ENCODE measurements around the gene CST7.

CST7 gene

DNA sequence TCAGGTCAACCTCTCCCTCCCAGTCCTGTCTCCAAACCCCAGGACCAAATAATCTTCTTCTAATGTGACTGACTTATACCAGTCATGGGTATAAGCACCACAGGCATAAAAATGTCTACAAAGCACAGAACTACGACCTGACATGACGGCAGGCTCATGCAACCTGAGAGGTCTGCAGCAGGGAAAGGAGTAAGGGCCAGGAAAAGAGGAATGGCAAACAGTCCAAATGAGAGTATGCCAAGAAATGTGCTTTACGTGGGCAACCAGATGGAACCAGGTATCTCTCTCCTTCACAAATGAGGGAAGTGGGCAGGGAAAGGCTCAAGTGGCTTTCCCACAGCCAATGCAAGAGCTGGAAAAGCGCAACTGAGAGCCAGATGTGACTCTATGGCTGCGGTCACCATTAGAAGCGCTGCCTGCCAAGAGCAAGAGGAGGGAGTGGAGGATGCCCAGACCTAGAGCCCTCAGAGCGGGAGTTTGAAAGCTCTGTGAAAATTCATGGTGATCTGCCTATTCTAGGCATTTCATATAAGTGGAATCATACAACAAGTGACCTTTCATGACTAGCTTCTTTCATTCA is 37.5 kb downstream of the CST7 start:
- no peak overlapping the region for H3K9ac ChIP-seq (ENCODE audit: low read depth, low read length)
- H3K9me3 ChIP-seq (ENCODE audit: control insufficient read depth, insufficient read depth, low read length), result no peaks in the 10 kb centered on the region
- peaks cover 4% of the 10 kb centered on the region for H3K4me1 ChIP-seq (ENCODE audit: control insufficient read depth, insufficient read depth, low read length)
- peaks cover 4% of the 10 kb centered on the region for H3K36me3 ChIP-seq (ENCODE audit: control insufficient read depth, insufficient read depth, low read length)
- H3K4me3 ChIP-seq (ENCODE audit: low read depth, low read length), result no peak overlapping the region
- no peaks in the 10 kb centered on the region for H3K27me3 ChIP-seq (ENCODE audit: control insufficient read depth, insufficient read depth, low read length)

DNA sequence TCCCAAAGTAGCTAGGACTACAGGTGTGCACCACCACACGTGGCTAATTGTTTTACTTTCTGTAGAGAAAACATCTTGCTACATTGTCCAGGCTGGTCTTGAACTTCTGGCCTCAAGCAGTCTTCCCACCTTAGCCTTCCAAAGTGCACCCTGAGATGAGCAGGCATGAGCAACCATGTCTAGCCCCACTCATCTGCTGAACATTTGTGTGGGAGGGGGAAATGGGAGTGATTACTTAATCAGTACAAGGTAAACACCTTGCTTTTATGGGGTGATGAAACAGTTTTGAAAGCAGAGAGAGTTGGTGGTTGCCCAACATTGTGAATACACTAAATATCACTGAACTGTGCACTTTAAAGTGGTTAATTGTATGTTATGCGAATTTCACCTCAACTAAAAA is 38.2 kb downstream of the CST7 start:
- H3K4me1 ChIP-seq (ENCODE audit: control insufficient read depth, insufficient read depth, low read length), result peaks cover 4% of the 10 kb centered on the region

DNA sequence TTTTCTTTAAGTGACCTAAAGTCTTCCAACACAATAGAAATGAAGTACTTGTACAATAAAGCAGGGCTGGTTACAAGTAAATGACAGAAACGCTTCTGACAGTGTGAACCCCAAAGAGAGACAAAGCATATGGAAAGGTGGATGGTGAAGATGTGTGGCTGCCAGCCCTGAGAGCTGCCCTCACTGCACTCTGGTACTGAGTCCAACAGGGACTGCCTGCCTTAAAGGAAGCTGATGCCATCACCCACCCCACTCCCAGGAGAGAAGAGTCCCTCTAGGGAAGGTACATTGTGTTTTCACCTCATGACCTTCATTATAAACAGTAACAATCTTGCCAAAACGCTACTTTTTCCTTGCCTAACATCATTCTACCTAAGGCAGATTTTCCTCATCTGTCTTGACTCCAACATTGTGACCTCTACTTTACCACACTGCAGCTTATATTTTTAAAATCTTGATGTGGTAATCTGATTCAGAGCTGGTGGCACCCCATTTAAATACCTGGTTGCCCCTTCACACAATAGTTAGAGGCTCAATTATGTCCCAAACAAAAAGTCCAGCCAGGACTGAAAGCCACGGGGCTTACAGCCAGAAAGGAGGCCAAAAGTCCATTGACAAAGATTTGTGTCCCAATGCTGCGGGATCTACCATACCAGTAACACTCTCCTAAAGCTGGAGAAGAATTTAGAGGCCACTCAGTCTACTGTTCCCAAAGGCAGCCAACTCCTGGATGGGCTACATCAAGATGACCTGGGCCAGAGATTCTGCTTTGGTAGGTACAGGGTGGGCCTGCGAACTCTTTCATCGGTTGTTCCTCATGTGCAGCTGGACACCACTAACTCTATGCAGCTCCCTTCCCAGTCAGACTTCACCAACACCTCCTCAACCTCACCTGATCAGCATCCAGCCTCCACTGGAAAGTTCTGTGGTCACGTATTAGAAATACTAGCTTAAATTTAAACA is 39.1 kb downstream of the CST7 start:
- Histone ChIP-seq H3K9me3 (ENCODE audit: control insufficient read depth, insufficient read depth, low read length) (no peaks in the 10 kb centered on the region), H3K27me3 (ENCODE audit: control insufficient read depth, insufficient read depth, low read length) (no peaks in the 10 kb centered on the region), H3K36me3 (ENCODE audit: control insufficient read depth, insufficient read depth, low read length) (no peaks in the 10 kb centered on the region), H3K9ac (ENCODE audit: low read depth, low read length) (no peak overlapping the region), H3K4me3 (ENCODE audit: low read depth, low read length) (no peak overlapping the region), H3K4me1 (ENCODE audit: control insufficient read depth, insufficient read depth, low read length) (peaks cover 4% of the 10 kb centered on the region)

More for the DNA sequence above, 38.2 kb downstream of the CST7 start:
- H3K27me3 ChIP-seq (ENCODE audit: control insufficient read depth, insufficient read depth, low read length), result no peaks in the 10 kb centered on the region
- H3K36me3 ChIP-seq (ENCODE audit: control insufficient read depth, insufficient read depth, low read length), result no peaks in the 10 kb centered on the region
- no peak overlapping the region for H3K4me3 ChIP-seq (ENCODE audit: low read depth, low read length)
- H3K9me3 ChIP-seq (ENCODE audit: control insufficient read depth, insufficient read depth, low read length), result no peaks in the 10 kb centered on the region
- no peak overlapping the region for H3K9ac ChIP-seq (ENCODE audit: low read depth, low read length)

DNA sequence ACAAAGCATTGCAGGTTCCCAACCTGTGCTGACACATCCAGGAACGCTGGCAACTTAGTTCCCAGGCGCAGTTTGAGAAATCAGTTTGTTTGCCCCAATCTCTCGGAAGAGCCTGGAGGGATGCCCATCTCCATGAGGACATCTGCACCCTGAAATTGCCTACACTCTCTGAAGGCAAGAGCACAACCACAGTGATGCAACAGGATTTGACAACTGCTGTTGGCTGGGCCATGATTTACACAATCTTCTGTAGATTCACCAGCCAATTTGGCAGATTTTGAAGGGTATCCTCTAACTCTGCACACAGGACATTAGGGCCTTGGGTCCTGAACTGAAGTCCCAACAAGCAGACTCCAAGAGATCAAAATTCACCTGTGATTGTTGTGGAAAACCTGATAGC is 40.1 kb downstream of the CST7 start:
- Histone ChIP-seq H3K4me3 (ENCODE audit: low read depth, low read length) (no peak overlapping the region), H3K4me1 (ENCODE audit: control insufficient read depth, insufficient read depth, low read length) (peaks cover 4% of the 10 kb centered on the region), H3K27me3 (ENCODE audit: control insufficient read depth, insufficient read depth, low read length) (peaks cover 2% of the 10 kb centered on the region), H3K9me3 (ENCODE audit: control insufficient read depth, insufficient read depth, low read length) (no peaks in the 10 kb centered on the region), H3K36me3 (ENCODE audit: control insufficient read depth, insufficient read depth, low read length) (no peaks in the 10 kb centered on the region), H3K9ac (ENCODE audit: low read depth, low read length) (no peak overlapping the region)

DNA sequence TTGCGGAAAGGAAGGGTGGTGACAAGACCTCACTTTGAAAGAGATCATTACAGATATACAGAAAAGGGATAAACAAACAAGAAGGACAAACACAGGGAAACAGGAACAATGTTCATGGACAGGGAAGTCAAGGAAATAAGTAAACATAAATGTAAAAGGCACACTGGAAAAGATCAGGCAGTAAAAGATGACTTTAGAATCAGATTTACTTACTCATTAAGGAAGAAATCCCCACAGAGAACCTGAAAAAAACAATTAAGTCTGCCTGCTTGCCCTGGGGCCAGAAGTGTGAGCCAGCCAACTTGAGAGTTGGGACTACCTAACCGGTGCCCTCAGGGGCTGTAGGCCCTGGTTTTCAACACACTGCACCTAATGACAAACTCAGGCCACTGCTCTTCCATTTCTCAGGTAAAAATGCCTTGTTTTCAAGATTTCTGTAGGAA is 41.8 kb downstream of the CST7 start:
- no peaks in the 10 kb centered on the region for H3K9me3 ChIP-seq (ENCODE audit: control insufficient read depth, insufficient read depth, low read length)
- H3K27me3 ChIP-seq (ENCODE audit: control insufficient read depth, insufficient read depth, low read length), result peaks cover 5% of the 10 kb centered on the region
- no peak overlapping the region for H3K9ac ChIP-seq (ENCODE audit: low read depth, low read length)
- peaks cover 5% of the 10 kb centered on the region for H3K4me1 ChIP-seq (ENCODE audit: control insufficient read depth, insufficient read depth, low read length)
- peak overlapping the region; percentile 10 for H3K4me3 ChIP-seq (ENCODE audit: low read depth, low read length)
- no peaks in the 10 kb centered on the region for H3K36me3 ChIP-seq (ENCODE audit: control insufficient read depth, insufficient read depth, low read length)

DNA sequence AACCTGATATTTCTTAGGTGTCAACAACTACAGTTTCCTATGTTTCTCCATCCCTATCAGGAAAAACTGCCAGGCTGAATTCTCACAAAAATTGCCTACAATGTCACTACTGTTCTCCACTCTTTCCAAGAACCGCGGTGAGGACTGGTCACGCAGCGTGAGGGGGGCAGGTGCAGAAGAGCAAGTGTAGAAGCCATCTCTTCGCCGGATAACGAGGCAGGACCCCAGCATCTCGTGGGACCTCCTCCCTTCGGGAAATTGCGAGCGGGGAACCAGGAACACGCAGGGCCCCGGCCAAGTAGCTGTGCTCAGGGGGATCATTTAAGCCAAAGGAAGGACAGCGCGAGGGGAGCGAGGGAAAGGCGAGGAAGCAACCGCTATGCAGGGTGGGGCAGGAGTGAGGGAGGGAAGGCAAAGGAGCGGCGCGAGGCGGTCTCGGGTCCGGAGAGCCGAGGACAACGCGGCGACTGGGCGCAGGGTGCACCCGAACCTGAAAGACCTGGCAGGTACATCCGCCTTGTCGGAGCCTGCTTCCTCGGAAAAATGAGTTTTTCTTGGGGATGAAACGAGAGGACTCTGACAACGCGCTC is 42.9 kb downstream of the CST7 start:
- Histone ChIP-seq H3K27me3 (ENCODE audit: control insufficient read depth, insufficient read depth, low read length) (peaks cover 5% of the 10 kb centered on the region), H3K9ac (ENCODE audit: low read depth, low read length) (peak overlapping the region; percentile 84), H3K4me1 (ENCODE audit: control insufficient read depth, insufficient read depth, low read length) (peaks cover 6% of the 10 kb centered on the region), H3K4me3 (ENCODE audit: low read depth, low read length) (peak overlapping the region; percentile 94), H3K36me3 (ENCODE audit: control insufficient read depth, insufficient read depth, low read length) (no peaks in the 10 kb centered on the region), H3K9me3 (ENCODE audit: control insufficient read depth, insufficient read depth, low read length) (no peaks in the 10 kb centered on the region)

DNA sequence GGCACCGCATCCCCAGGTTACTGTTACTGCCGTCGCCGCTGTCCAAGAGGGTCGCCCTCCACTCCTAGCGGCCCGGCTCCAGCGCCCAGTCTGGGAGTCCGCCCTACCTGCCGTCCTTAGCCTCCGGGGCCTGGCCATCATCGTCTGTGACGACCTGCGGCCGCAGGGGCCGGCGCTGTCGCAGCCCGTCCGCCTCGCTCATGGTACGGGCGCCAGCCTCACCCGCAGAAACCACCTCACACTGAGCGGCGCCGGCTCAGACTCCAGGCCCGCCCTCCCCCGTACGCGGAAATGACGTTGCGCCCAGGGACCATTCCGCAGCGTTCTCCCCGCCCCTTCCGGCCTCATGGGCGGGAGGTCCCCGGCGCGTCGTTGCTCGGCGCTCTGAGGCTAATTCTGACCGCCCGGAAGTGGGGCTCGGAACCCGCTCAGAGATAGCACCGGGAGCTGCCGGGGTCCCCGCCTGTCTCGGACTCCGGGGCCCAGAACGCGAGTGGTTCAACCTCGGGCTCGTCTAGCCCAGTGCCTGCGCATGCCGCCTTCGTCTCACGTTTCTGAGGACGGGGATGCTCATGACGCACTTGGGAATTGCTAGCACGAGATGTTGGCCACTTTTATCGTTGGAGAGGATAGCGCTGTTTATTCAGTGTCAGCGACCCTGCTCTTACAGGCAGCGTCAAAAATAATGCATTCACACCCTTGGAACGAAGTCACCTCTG is 43.6 kb downstream of the CST7 start, which contains the start of gene APMAP:
Gene APMAP, minus strand, starts transcription at position 265 of the 719 bp plus-strand sequence. Its CDS starts 63 bp downstream, at position 202.
- no peaks in the 10 kb centered on the region for H3K9me3 ChIP-seq (ENCODE audit: control insufficient read depth, insufficient read depth, low read length)
- peak within 1 kb of the TSS; percentile 94 for H3K4me3 ChIP-seq (ENCODE audit: low read depth, low read length)
- H3K4me1 ChIP-seq (ENCODE audit: control insufficient read depth, insufficient read depth, low read length), result peaks cover 6% of the 10 kb centered on the region

DNA sequence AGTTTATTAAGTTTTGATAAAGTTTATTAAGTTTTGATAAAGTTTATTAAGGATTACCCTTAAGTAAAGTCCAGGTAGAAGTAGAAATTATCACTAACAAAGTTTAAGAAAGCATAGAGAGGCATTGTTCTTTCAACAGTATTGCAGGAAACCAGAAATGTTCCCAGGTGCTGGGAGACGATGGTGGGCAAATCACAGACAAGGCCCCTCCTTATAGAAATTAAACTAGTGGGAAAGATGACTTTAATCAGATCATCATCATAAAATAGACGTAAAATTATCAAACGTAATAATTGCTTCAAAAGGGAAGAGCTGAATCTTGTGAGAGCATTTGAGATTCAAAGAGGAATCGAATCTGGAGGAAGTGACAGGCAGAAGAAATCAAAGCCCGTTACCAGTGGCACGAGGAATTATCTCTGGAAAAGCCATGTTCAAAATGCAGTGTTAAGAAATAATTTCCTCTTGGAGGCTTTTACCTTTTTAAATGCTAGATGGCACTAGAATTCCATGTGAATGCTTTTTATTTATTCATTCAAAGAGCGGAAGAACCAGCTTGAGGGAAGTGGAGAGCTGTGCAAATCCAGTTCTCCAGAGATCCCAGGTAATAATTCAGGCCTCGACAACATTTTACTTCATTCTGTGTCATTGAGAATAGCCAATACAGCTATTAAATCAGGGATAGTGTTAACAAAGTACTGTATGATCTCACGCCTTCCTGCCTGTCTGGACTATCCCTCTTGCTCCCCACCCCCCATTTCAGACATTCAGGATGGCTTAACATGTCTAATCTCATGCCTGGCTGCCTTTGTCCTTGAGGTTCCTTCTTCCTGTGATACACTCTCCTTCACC is 44.5 kb downstream of the CST7 start:
- Histone ChIP-seq H3K4me3 (ENCODE audit: low read depth, low read length) (peak overlapping the region; percentile 94), H3K9me3 (ENCODE audit: control insufficient read depth, insufficient read depth, low read length) (no peaks in the 10 kb centered on the region), H3K9ac (ENCODE audit: low read depth, low read length) (peak overlapping the region; percentile 67), H3K4me1 (ENCODE audit: control insufficient read depth, insufficient read depth, low read length) (peaks cover 6% of the 10 kb centered on the region), H3K27me3 (ENCODE audit: control insufficient read depth, insufficient read depth, low read length) (peaks cover 5% of the 10 kb centered on the region), H3K36me3 (ENCODE audit: control insufficient read depth, insufficient read depth, low read length) (no peaks in the 10 kb centered on the region)

More for the DNA sequence above, 43.6 kb downstream of the CST7 start, which contains the start of gene APMAP:
- peak within 1 kb of the TSS; percentile 84 for H3K9ac ChIP-seq (ENCODE audit: low read depth, low read length)
- H3K36me3 ChIP-seq (ENCODE audit: control insufficient read depth, insufficient read depth, low read length), result no peaks in the 10 kb centered on the region
- H3K27me3 ChIP-seq (ENCODE audit: control insufficient read depth, insufficient read depth, low read length), result peaks cover 5% of the 10 kb centered on the region

DNA sequence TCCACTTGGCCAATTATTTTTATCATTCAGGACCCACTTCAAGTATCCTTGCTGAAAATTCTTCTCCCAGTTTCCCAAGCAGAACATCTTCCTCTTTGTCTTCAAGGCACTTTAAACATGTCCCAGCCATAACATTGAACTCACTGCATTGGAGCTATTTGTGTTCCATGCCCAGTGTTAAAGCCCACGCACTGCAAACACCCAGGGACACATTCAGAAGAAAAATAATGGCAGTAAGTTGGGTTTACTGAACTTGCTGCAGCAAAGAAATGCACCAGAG is 45.1 kb downstream of the CST7 start:
- peaks cover 5% of the 10 kb centered on the region for H3K27me3 ChIP-seq (ENCODE audit: control insufficient read depth, insufficient read depth, low read length)
- no peak overlapping the region for H3K9ac ChIP-seq (ENCODE audit: low read depth, low read length)
- H3K9me3 ChIP-seq (ENCODE audit: control insufficient read depth, insufficient read depth, low read length), result no peaks in the 10 kb centered on the region
- H3K36me3 ChIP-seq (ENCODE audit: control insufficient read depth, insufficient read depth, low read length), result no peaks in the 10 kb centered on the region
- H3K4me3 ChIP-seq (ENCODE audit: low read depth, low read length), result no peak overlapping the region
- H3K4me1 ChIP-seq (ENCODE audit: control insufficient read depth, insufficient read depth, low read length), result peaks cover 6% of the 10 kb centered on the region

DNA sequence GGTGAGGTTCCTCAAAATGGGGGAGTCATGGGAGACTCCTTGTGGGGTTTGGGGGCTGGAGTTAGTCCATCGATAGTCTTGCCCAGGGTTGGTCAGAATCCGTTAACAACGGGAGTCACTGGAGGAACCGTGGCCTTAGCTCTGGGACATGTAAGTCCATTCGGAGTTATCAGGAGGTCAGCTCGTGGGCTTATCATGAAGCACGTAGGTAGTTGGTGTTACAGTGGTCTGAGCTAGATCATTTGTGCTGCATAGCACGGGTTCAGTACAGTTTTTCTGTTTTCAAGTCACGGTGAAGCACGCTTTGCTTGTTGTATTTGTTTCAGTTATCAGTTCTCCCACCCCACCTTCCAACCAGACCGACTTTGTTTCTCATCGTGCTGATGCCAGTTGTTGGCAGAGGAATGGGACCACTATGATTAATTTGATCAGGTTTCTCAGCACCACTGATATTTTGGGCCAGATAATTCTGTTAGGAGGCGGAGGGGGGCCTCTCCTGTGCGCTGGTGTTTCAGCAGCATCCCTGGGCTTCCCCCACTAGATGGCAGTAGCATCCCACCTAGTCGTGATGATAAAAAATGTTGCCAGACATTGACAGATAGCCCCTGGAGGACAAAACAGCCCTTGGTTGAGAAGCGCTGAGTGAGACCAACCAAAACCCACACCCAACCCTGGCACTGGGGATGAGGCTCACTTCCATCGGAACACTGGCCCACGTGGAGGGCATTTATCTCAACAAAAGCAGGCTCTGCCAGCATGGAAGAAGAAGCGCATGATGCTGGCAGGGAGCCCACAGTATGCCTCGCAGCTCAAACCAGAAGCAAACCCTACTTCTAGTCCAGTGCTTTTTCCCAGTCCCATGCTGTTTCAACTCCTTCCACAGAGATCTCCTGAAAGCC is 45.6 kb downstream of the CST7 start:
- H3K27me3 ChIP-seq (ENCODE audit: control insufficient read depth, insufficient read depth, low read length), result peaks cover 5% of the 10 kb centered on the region
- H3K9ac ChIP-seq (ENCODE audit: low read depth, low read length), result no peak overlapping the region
- H3K36me3 ChIP-seq (ENCODE audit: control insufficient read depth, insufficient read depth, low read length), result no peaks in the 10 kb centered on the region
- no peaks in the 10 kb centered on the region for H3K9me3 ChIP-seq (ENCODE audit: control insufficient read depth, insufficient read depth, low read length)
- no peak overlapping the region for H3K4me3 ChIP-seq (ENCODE audit: low read depth, low read length)
- peaks cover 6% of the 10 kb centered on the region for H3K4me1 ChIP-seq (ENCODE audit: control insufficient read depth, insufficient read depth, low read length)
